Stomach (tissue), 4 donors: Measurements from ENCODE around the gene PYROXD2.
"Not testable (repeated sequence)": the region's sequence is repeated elsewhere in the genome, so short reads cannot be mapped to it uniquely, and the experiment has no call there.

Experiments
- CTCF ChIP-seq, 7 experiments: fragments of 450-650 bp in 4 of 7; fragments of 200-600 bp in 3 of 7; sonication (generic) in 3 of 7; IDR thresholded peaks; one replicate each; pipeline ENCODE4 v1.5.1; 2016 to 2019; ENCODE audit warnings: antibody characterized with exemption in 7 of 7, control low read depth in 2 of 7, mild to moderate bottlenecking in 1 of 7
- EP300 ChIP-seq: sonication (generic); formaldehyde crosslinking; IDR thresholded peaks from one replicate; pipeline ENCODE4 v1.6.1; 2017; ENCODE audit warnings: antibody characterized with exemption
- POLR2A ChIP-seq, 4 donors: fragments of 450-650 bp; IDR thresholded peaks; one replicate each; pipeline ENCODE4 v1.6.1; 2016; ENCODE audit warnings: antibody characterized with exemption in 4 of 4, control low read depth in 2 of 4, mild to moderate bottlenecking in 1 of 4, moderate library complexity in 1 of 4
- POLR2AphosphoS5 ChIP-seq, 3 donors: sonication (generic); formaldehyde crosslinking; IDR thresholded peaks; one replicate each; pipeline ENCODE4 v1.6.1; 2016; ENCODE audit warnings: antibody characterized with exemption in 3 of 3

- not testable (repeated sequence) for TF ChIP-seq EP300; CTCF (IDR thresholded peaks at IDR 0.05); POLR2A (IDR thresholded peaks at IDR 0.05); POLR2AphosphoS5 (IDR thresholded peaks at IDR 0.05)
These were observed 73.3 kb downstream of the PYROXD2 start for GRCh38 chr10:98341701-98342100.
